HG03439 (cell line): Measurements from ENCODE around the gene TK2.
"Not testable (repeated sequence)": the region's sequence is repeated elsewhere in the genome, so short reads cannot be mapped to it uniquely, and the experiment has no call there.

Source experiments
- ATAC-seq: cut with Tn5 transposase; IDR thresholded peaks from one replicate; pipeline ENCODE4 v1.9.1; 2021; ENCODE audit warnings: mild to moderate bottlenecking, moderate library complexity; ENCODE audit not compliant: unreplicated experiment

TK2 gene

DNA sequence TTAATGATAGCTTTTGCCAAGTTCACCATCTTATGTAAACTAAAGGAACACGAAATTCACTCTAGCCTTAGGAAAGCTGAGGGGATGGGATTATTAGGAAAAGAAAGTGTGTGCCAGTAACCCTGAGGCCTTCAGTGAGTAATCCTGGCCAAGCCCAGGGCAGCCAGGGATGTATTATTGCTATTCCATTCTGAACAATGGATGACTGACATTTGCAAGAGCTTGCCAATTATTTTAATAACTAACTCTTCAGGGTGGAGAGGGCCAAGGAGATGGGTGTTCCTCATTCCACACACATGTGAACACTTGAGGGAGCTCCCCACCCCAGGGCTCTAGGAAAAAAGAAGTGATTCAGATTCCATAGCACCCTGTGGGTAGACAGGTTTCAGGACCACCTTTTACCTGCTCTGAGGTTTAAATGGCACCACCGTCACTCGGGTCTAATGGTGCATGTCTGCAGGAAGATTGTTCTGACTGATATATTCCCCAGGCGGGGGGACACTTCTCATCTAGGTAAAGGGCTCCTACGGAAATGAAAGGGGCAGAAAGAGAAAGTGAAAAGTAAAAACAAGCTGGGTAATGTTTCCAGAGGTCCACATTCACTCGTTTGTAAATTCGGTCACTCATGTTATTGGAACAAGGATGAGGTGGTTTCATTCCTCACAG lies 41.5 kb downstream of the TK2 start:
- no peak for ATAC-seq

DNA sequence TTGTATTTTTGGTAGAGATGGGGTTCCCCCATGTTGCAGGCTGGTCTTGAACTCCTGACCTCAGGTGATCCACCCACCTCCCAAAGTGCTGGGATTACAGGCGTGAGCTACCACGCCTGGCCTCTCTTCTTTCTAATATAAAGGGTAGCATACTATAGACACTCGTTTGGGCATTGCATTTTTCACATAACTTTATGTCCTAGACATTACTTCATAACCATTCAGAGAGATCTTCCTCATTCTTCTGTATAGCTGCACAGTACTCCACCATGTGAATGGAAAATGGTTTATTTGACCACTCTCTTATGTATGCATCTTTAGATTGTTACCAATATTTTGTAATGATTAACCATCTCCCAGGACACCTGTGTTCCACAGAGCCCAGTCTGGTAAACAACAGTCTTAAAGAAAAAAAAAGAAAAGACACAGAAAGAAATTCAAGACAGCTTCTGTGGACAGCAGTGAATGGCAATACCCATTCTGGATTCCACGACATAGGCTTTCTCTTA lies 42.1 kb downstream of the TK2 start:
- ATAC-seq: no peak

DNA sequence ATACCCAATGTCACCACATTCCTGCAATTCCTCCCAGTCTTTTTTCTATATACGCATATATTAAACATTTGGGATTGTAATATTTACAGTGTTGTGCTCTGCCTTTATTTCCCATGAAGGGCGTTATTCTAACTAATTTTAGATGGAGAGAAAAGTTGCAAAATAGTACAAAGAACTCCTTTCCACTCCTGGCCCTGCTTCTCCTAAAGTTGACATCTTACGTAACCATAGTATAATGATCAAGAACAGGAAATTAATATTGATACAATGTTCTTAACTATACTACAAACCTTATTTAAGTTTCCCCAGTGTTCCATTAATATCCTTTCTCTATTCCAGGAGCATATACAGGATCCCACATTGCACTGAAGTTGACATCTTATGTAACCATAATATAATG lies 46.3 kb downstream of the TK2 start:
- ATAC-seq: no peak

DNA sequence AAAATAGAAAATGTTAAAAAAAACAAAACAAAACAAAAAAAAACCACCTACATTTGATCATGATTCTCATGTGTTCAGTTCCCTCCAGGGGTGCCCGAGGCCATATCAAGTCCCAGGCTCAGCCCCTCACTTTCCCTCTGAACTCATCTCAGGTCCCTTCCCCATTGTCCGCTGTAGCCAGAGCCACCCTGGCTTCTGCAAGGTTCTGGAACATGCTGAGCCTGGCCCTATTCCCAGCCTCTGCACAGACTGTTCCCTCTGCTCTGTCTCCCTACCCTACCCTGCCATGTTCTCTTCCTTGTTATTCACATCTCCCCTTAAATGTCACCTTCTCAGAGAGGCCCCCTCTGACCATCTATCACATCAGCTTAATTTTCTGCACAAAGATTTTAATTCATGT lies 46.9 kb downstream of the TK2 start:
- no peak for ATAC-seq

DNA sequence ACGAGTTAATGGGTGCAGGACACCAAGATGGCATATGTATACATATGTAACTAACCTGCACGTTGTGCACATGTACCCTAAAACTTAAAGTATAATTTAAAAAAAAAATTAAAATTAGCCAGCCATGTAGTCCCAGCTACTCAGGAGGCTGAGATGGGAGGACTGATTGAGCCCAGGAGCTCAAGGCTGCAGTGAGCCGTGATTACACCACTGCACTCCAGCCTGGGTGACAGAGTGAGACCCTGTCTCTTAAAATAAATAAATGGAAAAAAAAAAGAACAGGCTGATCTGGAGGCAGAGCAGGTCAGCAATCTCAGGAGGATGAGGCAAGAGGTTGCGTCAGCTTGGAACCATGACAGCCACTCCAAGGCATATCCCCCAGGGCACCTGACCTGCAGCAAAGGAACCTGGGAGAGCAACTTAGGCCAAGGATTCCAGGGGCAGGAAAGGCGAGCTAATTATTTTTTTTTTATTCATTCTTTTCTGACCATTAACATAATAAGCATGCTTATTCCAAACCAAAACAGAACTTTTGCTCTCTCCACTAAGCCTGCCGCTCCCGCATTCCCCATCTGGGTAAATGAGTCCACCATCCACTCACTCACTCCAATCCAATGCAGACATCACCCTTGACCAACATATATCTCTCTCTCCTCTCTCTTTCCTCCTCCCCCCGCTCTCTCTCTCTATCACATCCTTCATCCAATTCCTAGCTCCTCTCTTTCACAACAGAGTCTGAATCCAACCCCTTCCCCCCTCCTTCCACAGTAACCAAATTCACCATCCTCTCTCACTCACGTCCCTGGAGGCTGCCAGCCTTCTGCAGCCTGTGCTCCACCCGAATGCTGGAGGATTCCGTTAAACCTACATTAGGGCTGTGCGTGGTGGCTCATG lies 47.7 kb downstream of the TK2 start:
- no peak for ATAC-seq

DNA sequence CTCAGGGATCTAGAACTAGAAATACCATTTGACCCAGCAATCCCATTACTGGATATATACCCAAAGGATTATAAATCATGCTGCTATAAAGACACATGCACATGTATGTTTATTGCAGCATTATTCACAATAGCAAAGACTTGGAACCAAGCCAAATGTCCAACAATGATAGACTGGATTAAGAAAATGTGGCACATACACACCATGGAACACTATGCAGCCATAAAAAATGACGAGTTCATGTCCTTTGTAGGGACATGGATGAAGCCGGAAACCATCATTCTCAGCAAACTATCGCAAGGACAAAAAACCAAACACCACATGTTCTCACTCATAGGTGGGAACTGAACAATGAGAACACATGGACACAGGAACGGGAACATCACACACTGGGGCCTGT lies 48.4 kb downstream of the TK2 start:
- not testable (repeated sequence) for ATAC-seq

DNA sequence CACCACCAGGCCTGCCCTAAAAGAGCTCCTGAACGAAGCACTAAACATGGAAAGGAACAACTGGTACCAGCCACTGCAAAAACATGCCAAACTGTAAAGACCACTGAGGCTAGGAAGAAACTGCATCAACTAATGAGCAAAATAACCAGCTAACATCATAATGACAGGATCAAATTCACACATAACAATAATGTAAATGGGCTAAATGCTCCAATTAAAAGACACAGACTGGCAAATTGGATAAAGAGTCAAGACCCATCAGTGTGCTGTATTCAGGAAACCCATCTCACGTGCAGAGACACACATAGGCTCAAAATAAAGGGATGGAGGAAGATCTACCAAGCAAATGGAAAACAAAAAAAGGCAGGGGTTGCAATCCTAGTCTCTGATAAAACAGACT lies 52.0 kb downstream of the TK2 start:
- not testable (repeated sequence) for ATAC-seq

DNA sequence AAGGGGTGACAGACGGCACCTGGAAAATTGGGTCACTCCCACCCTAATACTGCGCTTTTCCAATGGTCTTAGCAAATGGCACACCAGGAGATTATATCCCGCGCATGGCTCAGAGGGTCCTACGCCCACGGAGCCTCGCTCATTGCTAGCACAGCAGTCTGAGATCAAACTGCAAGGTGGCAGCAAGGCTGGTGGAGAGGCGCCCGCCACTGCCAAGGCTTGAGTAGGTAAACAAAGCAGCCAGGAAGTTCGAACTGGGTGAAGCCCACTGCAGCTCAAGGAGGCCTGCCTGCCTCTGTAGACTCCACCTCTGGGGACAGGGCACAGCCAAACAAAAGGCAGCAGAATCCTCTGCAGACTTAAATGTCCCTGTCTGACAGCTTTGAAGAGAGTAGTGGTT lies 53.7 kb downstream of the TK2 start:
- not testable (repeated sequence) for ATAC-seq

DNA sequence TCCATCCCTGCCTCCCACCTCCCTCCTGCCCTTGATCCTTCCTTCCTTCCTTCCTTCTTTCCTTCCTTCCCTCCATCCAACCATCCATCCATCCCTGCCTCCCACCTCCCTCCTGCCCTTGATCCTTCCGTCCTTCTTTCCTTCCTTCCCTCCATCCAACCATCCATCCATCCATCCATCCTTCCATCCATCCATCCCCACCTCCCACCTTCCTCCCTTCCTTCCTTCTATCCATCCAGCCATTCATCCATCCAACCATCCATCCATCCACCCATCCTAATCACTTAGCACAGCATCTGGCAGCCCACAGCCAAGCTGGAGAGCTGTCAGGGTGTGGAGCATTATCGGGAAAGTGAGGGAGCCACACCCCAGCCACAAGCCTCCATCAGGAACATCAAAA lies 54.5 kb downstream of the TK2 start:
- ATAC-seq: no peak

DNA sequence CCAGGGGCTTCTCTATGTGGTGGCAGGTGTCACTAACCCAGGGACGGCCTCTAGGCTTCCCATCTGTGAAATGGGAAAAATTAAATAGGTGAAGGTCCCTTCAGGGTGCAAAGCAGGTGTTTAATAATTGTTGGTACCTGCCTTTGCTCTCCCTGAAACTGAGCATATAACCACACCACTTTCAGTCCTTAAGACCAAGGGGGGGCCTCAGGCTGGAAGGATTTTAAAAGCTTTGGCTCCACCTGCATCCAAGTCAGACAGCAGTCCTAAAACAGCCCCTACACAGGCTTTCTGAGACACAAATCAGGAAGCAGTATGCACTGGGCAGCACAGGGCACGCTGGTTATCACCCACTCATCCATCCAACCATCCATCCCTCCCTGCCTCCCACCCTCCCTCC lies 55.0 kb downstream of the TK2 start:
- no peak for ATAC-seq

DNA sequence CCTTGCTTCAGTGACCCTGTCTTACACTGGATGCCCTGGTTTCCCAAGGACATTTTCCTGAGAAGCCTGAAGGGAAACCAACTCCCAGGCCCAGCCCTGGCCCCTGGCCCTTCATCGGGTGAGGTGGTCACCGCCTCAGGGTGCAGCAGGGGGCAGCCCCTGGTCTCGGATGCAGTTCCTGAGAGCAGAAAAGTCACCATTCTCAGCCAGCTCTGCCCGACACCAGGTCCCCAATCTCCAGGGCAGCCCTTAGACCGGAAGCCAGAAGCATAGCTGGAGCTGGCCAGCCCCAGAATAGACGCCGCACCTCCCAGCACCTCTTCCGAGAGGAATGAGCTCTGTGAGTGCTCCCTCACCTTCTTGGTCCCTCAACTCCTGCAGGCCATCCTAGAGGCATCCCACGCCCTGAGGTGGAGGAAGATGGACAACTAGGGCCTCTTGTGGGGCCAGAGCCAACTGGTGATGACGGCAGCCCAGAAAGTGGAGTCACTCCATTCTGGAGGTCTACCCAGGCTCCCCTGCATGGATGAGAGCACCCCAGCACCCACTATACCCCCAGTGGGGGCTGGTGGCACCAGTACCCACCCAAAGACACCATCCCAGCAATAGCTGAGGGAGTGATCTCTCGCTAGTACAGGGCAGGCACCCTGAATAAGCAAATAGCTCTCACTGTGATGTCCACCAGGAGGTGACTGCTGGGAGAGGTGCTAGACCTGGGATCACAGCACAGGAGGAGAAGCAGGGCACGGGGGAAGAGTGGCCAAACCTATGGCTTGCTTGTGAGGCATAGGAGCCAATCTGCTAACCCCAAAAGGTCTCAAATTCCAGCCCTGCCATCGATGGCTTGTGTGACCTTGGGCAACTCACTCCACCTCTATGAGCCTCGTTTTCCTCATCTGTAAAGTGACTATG lies 56.2 kb downstream of the TK2 start:
- no peak for ATAC-seq

DNA sequence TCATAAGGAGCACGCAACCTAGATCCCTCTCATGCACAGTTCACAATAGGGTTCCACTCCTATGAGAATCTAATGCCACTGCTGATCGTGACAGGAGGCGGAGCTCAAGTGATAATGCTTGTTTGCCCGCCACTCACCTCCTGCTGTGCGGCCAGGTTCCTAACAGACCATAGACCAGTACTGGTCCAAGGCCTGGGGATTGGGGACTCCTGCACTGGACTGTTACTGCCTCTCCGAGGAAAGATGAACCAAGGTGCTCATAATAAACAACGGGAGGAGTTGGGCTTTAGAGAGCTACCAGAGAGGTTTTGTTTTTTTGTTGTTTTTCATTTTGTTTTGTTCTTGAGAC lies 58.2 kb downstream of the TK2 start:
- ATAC-seq: no peak

DNA sequence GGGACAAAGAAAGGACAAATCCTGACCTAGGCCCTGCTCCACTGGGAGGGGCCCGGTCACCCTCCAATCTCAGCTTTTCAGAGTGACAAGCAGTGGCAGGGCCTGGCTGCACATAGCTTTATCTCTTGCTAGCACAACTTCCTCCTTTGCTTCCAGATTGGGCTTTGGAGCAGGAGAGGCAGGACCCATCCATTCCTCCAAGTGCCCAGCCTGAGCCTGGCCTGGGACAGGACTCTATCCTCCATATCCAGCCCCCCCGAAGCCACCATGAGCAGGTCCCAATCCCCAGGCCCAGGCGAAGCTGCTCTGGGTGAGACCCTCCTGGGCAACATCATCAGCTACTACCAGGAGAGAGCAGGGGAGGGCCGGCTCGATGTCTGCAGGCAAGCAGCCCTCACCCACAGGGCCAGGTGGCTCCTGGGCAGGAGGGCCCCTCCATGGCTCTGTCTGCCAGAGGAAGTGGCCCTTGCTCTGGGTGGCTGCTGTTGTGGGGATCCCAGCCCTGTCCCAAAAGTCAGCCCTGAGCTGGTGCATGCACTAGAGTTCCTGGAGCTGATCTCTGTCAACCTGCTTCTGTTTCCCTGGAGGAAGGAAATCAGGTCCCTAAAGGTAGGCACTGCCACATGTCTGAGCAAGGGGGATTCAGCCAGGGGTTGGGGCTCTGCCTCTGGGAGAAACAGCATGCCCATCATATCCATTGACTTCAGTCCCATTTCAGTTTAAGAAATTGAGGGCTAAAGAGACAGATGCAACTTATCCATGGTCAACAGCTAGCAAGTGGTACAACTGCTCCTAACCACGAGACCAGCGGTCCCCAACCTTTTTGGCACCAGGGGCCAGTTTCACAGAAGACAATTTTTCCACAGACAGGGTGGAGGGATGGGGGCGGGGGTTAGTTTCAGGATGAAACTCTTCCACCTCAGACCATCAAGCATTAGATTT lies 58.9 kb downstream of the TK2 start:
- ATAC-seq: no peak

DNA sequence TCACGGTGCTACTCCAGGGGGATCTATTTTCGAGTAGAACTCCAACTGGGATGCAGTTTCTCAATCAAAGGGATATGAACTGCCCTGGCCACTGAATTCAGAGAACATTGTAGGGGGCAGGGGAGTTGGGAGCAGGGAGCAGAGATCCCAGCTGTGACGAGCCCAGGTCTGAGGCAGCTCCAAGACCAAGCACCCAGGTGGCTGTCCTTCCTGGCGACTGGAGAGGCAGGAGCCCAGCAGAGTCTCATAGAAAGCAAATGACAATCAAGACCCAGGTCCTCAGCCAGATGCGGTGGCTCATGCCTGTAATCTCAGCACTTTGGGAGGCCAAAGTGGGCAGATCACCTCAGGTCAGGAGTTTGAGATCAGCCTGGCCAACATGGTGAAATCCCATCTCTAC lies 60.1 kb downstream of the TK2 start:
- no peak for ATAC-seq

DNA sequence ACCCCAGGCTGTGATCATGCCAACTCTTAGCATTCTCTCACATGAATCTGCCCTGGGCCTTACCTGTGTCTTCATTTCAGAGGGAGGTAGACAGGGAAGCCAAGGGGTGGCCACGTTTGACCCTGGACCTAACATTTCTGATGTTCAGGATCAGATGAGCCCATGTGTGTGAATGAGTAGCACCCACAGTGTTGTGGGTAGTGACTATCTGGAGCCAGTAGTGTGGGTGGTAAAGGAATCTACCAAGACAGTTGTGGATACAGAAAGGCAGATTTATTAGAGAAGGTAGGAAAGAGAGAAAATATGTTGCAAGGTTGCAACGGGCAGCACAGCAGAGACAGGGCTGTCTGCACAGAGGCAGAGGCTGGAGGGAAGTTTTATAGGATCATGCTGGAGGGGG lies 60.5 kb downstream of the TK2 start:
- ATAC-seq: no peak

DNA sequence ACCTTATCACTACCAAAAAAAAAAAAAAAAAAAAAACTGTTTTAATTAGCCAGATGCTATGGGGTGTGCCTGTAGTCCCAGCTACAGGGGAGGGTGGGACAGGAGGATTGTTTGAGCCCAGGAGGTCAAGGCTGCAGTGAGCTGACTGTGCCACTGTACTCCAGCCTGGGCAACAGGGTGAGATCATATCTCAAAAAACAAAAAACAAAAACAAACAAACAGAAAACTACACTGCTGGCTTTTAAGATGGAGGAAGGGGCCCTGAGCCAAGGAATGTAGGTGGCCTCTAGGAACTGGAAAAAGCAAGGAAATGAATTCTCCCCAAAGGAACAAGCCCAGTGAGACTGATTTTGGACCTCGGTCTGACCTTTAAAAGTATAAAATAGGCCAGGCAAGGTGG lies 61.4 kb downstream of the TK2 start:
- ATAC-seq: no peak

DNA sequence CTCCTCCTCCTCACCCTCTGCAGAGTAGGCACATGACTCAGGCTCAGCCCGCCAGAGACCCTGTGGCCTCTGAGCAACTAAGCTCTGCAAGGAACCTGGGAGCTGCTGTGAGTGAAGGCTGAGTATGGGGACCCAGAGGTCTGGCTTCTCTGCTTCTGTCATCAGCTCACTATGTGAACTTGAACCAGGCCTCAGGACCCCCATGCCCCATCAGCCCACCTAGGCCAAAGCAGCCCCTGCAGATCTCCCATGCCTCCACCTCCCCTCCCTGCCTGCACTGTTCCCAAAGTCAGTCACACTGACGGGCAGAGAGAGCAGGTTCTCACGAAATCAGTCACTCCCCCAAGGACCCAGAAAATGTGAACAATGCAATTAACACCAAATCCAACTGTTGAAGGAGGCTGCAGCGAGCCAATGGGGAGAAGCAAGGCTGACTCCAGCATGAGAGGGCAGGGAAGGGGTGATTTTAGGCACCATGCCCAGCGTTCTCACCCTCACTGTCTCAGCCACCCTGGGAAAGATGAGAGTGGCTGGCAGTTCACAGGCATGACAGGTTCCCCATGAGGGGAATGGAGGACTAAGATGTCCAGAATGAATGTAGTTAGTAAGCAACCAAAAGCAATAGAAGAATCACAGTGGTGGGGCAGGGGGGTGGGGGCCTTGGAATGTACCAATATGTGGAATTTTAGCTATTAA lies 62.2 kb downstream of the TK2 start:
- ATAC-seq: no peak

DNA sequence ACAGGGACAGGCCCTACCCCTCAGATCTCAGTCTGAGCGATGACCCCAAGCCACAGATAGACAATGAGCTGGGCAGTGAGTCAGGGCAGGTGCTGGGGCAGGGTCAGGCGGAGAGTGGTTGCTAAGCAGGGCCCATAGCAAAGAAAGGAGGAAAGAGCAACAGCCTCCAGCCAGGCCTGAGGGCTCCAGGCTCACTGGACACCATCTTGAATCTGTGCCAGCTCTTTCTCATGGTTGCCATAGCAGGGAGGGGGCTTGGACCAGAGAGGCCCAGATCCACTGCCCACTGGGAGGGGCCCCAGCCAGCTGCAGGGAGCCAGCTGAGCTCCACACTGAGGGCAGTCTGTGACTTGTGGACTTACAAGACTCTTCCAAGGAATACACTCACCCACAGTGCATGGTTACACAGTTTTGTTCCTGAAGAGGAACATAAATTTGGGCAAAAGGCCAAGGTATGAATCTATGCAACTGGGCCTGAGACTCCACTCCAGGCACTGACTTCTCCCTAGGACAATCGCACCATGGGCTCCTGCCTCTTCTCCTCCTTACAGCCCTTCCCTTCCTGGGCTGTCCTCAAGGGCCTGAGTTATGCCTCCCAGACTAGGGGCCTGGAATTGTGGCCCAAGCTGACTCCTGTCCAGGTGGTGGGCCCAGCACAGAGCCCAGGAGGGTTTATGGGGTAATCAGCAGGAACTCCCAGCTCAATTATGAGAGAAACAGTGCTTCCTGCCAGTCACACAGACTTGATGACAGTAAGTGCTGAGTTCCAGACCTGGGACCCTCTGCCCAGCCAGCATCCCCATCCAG lies 62.9 kb downstream of the TK2 start:
- ATAC-seq: no peak
